WTC11 (cell line): ENCODE results near the gene PPM1L. TPM values are rescaled to one million over a fixed set of nuclear protein-coding genes. Genes with fewer than 3 reads are reported as not detected.

ENCODE experiments used
- ATAC-seq: fragments of 200-7000 bp; cut with Tn5 transposase; 2 replicates; pipeline ENCODE4 v1.10.0; 2021; ENCODE audit warnings: mild to moderate bottlenecking, moderate library complexity
- CTCF ChIA-PET: fragments of 300-600 bp; sonication (Branson Sonifier 250); formaldehyde crosslinking; loops from one replicate; lab custom pipeline; 2021; ENCODE audit warnings: antibody characterized with exemption; lab: Charles Lee
- POLR2A ChIA-PET: fragments of 350-600 bp; sonication (Branson Sonifier 250); formaldehyde crosslinking; loops from one replicate; lab custom pipeline; 2021; ENCODE audit warnings: antibody characterized with exemption; lab: Charles Lee
- DNase-seq: peaks from one replicate; pipeline ENCODE4 v3.0.0; 2021; ENCODE audit warnings: low spot score
- H3K27ac Mint-ChIP-seq: 2 replicates; pipeline ENCODE4 v1.8.0; 2021; ENCODE audit warnings: mixed read lengths
- H3K27me3 Mint-ChIP-seq: 2 replicates; pipeline ENCODE4 v1.8.0; 2021; ENCODE audit warnings: low read depth, mild to moderate bottlenecking, moderate library complexity, mixed read lengths
- H3K36me3 Mint-ChIP-seq: 2 replicates; pipeline ENCODE4 v1.8.0; 2021; ENCODE audit warnings: mixed read lengths
- H3K4me1 Mint-ChIP-seq: 2 replicates; pipeline ENCODE4 v1.8.0; 2022; ENCODE audit warnings: mixed read lengths
- H3K4me3 Mint-ChIP-seq: 2 replicates; pipeline ENCODE4 v1.8.0; 2021; ENCODE audit warnings: mild to moderate bottlenecking, moderate library complexity, mixed read lengths
- H3K9me3 Mint-ChIP-seq: 2 replicates; pipeline ENCODE4 v1.8.0; 2021; ENCODE audit warnings: mixed read lengths
- ATF6 ChIP-seq: sonication (generic); formaldehyde crosslinking; IDR thresholded peaks from 2 replicates; pipeline ENCODE4 v1.8.1; 2023; ENCODE audit warnings: mild to moderate bottlenecking, missing genetic modification reagents
- CTCF ChIP-seq: fragments of 200-600 bp; IDR thresholded peaks from 2 replicates; pipeline ENCODE4 v1.8.0; 2022; ENCODE audit warnings: antibody characterized with exemption
- EMX1 ChIP-seq: fragments of 250-450 bp; sonication (Bioruptor Pico); IDR thresholded peaks from 2 replicates; pipeline ENCODE4 v1.8.0; 2021; ENCODE audit warnings: mild to moderate bottlenecking
- ERG ChIP-seq: fragments of 250-450 bp; sonication (Bioruptor Pico); IDR thresholded peaks from 2 replicates; pipeline ENCODE4 v1.8.0; 2021; ENCODE audit warnings: mild to moderate bottlenecking
- GABPB1 ChIP-seq: sonication (generic); formaldehyde crosslinking; IDR thresholded peaks from 2 replicates; pipeline ENCODE4 v1.8.1; 2023; ENCODE audit warnings: mild to moderate bottlenecking, missing genetic modification reagents
- GTF2I ChIP-seq: fragments of 250-450 bp; sonication (Bioruptor Pico); conservative IDR thresholded peaks from 2 replicates; pipeline ENCODE4 v1.4.0; 2021; ENCODE audit warnings: mild to moderate bottlenecking
- JUN ChIP-seq: sonication (generic); formaldehyde crosslinking; IDR thresholded peaks from 2 replicates; pipeline ENCODE4 v1.8.0; 2023; ENCODE audit warnings: mild to moderate bottlenecking, missing genetic modification reagents
- MXD4 ChIP-seq: fragments of 250-450 bp; sonication (Bioruptor Pico); IDR thresholded peaks from 2 replicates; pipeline ENCODE4 v1.8.0; 2021; ENCODE audit warnings: mild to moderate bottlenecking, moderate library complexity, borderline replicate concordance
- NFYB ChIP-seq: sonication (generic); formaldehyde crosslinking; conservative IDR thresholded peaks from 2 replicates; pipeline ENCODE4 v1.8.0; 2022; ENCODE audit warnings: low read depth, missing genetic modification reagents
- NR2C2 ChIP-seq: sonication (generic); formaldehyde crosslinking; IDR thresholded peaks from 2 replicates; pipeline ENCODE4 v1.8.0; 2022; ENCODE audit warnings: mild to moderate bottlenecking, missing genetic modification reagents
- RELA ChIP-seq: sonication (generic); formaldehyde crosslinking; IDR thresholded peaks from 2 replicates; pipeline ENCODE4 v1.8.1; 2022; ENCODE audit warnings: missing genetic modification reagents, mild to moderate bottlenecking, borderline replicate concordance
- SOX15 ChIP-seq: fragments of 250-450 bp; sonication (Bioruptor Pico); IDR thresholded peaks from 2 replicates; pipeline ENCODE4 v1.9.0; 2021; ENCODE audit warnings: mild to moderate bottlenecking
- STAT6 ChIP-seq: sonication (generic); formaldehyde crosslinking; conservative IDR thresholded peaks from 2 replicates; pipeline ENCODE4 v1.8.1; 2023; ENCODE audit warnings: mild to moderate bottlenecking, low read depth, missing genetic modification reagents, moderate library complexity
- TEAD4 ChIP-seq: sonication (generic); formaldehyde crosslinking; IDR thresholded peaks from 2 replicates; pipeline ENCODE4 v1.8.0; 2022; ENCODE audit warnings: mild to moderate bottlenecking, missing genetic modification reagents
- ZNF671 ChIP-seq: fragments of 250-450 bp; sonication (Bioruptor Pico); IDR thresholded peaks from 2 replicates; pipeline ENCODE4 v1.8.0; 2021; ENCODE audit warnings: mild to moderate bottlenecking
- total RNA-seq: library from RNA; stranded (reverse); gene quantifications from 3 replicates; pipeline ENCODE4 v1.2.3, GENCODE V29; 2021

The PPM1L gene
- total RNA-seq, 1 experiment from 2014 or later, result 18.1 TPM

GRCh38 chr3:160935413-160936095, 179.5 kb downstream of the PPM1L start:
- Mint-ChIP-seq H3K27me3 (no peaks in the 10 kb centered on the region; the same call in 1 of the 2 replicates), H3K4me1 (peaks cover 4% of the 10 kb centered on the region; the same call in 1 of the 2 replicates), H3K36me3 (peaks cover 16% of the 10 kb centered on the region), H3K9me3 (peaks cover 19% of the 10 kb centered on the region), H3K4me3 (no peak overlapping the region), H3K27ac (no peak overlapping the region)
- DNase-seq (no peak), ATAC-seq (no peak)
- POLR2A ChIA-PET, result no interaction called here
- CTCF ChIA-PET, result no interaction called here
- TF ChIP-seq SOX15 (CRISPR knock-in tag) (no peak), GABPB1 (CRISPR knock-in tag) (peak; percentile 98), EMX1 (CRISPR knock-in tag) (no peak), TEAD4 (CRISPR knock-in tag) (no peak), MXD4 (CRISPR knock-in tag) (no peak), ERG (CRISPR knock-in tag) (no peak)

GRCh38 chr3:160941885-160942494, 186.0 kb downstream of the PPM1L start:
- ChIA-PET POLR2A (no interaction called here), CTCF (interaction anchor here (0.7 to 1.3 kb wide), 5 partner anchors 8 to 234 kb away, joined by 4 to 6 read pairs (median 5); no protein-coding TSS in a partner anchor)
- H3K27me3 Mint-ChIP-seq, result no peaks in the 10 kb centered on the region; the same call in 1 of the 2 replicates
- peaks cover 32% of the 10 kb centered on the region for H3K9me3 Mint-ChIP-seq
- H3K36me3 Mint-ChIP-seq, result peaks cover 28% of the 10 kb centered on the region
- H3K27ac Mint-ChIP-seq, result no peak overlapping the region
- no peak overlapping the region for H3K4me3 Mint-ChIP-seq
- no peaks in the 10 kb centered on the region for H3K4me1 Mint-ChIP-seq
- peak; percentile 66 for DNase-seq
- TF ChIP-seq ATF6 (CRISPR knock-in tag) (no peak), JUN (no peak), STAT6 (CRISPR knock-in tag) (no peak), NR2C2 (CRISPR knock-in tag) (no peak), NFYB (CRISPR knock-in tag) (no peak), CTCF (peak; percentile 59), RELA (CRISPR knock-in tag) (no peak), ZNF671 (CRISPR knock-in tag) (no peak), GTF2I (no peak)
- TF ChIP-seq, all 79 proteins: peak for 1
- peak; percentile 67 for ATAC-seq
